Neural progenitor cell (in vitro differentiated cells): Measurements from ENCODE around the gene TTLL5.

ENCODE experiments used
- EZH2phosphoT487 ChIP-seq: fragments of 200-600 bp; sonication (generic); IDR thresholded peaks from 2 replicates; pipeline ENCODE4 v1.6.1; 2017; ENCODE audit warnings: antibody characterized with exemption
- TF ChIP-seq, protein P1 (sequence below): fragments of 200-600 bp; sonication (generic); IDR thresholded peaks from 2 replicates; pipeline ENCODE4 v1.5.1; 2017; ENCODE audit warnings: antibody characterized with exemption, mild to moderate bottlenecking

DNA sequence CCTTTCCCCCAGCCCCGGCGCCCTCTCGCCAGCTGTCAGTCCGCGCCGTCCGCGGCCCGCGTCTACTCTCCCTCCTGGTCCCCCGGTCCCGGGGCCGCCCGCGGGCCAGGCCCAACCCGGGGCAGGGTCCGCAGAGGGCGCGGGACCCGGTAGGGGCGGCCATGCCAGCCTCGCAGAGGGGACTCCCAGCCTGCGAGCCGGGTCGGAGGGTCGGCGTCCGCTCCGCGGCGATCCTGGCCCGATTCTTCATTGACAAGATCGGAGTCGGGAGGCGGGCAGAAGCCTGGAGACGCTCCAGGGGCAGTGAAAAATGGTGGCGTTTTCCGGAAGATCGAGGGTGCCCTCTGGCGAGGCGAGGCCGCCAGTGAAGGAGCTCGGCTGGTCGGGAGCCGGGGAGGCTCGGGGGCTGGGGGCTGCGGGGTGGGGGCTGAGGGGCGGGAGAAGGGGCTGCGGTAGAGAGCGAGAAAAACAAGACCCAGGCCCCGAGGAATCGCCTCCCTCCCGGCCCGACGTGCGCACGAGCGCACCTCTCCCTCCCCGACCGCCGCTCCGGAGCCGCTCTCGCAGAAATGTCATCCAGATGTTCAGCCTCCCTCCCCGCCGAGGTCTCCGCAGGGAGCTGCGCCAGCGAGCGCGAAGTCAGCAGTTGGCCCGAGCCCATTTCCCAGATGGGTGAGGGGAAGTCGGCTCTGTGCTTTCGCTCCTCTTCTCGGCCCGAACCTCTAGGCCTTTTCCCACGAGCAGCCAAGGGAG lies 321.4 kb downstream of the TTLL5 start:
- TF ChIP-seq, protein P1, sequence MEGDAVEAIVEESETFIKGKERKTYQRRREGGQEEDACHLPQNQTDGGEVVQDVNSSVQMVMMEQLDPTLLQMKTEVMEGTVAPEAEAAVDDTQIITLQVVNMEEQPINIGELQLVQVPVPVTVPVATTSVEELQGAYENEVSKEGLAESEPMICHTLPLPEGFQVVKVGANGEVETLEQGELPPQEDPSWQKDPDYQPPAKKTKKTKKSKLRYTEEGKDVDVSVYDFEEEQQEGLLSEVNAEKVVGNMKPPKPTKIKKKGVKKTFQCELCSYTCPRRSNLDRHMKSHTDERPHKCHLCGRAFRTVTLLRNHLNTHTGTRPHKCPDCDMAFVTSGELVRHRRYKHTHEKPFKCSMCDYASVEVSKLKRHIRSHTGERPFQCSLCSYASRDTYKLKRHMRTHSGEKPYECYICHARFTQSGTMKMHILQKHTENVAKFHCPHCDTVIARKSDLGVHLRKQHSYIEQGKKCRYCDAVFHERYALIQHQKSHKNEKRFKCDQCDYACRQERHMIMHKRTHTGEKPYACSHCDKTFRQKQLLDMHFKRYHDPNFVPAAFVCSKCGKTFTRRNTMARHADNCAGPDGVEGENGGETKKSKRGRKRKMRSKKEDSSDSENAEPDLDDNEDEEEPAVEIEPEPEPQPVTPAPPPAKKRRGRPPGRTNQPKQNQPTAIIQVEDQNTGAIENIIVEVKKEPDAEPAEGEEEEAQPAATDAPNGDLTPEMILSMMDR = peak; percentile 67
- peak; percentile 36 for TF ChIP-seq EZH2phosphoT487
